GM12878 (cell line): ENCODE data around the gene XRCC4. TPM values are rescaled to one million over a fixed set of nuclear protein-coding genes. Genes with fewer than 3 reads are reported as not detected.
"Not testable (repeated sequence)": the region's sequence is repeated elsewhere in the genome, so short reads cannot be mapped to it uniquely, and the experiment has no call there.

ENCODE experiments used
- ATAC-seq: fragments of 200-7000 bp; cut with Tn5 transposase; 3 replicates; pipeline ENCODE4 v1.9.1; 2020; ENCODE audit warnings: mild to moderate bottlenecking, moderate library complexity
- BruUV-seq: library from RNA; stranded (reverse); fragments of 400-500 nt; replicated peaks from 2 replicates; lab custom pipeline; 2021; lab: Mats Ljungman, UMichigan
- CTCF ChIA-PET: fragments of 300-600 bp; sonication (Branson Sonifier 250); formaldehyde crosslinking; extraction: SDS; loops from one replicate; lab custom pipeline; 2021; ENCODE audit warnings: inconsistent platforms; lab: Yijun Ruan, JAX
- POLR2A ChIA-PET: fragments of 350-600 bp; formaldehyde crosslinking; extraction: SDS; loops from one replicate; lab custom pipeline; 2021; ENCODE audit warnings: inconsistent platforms; lab: Charles Lee
- RAD21 ChIA-PET: fragments of 300-600 bp; sonication (Branson Sonifier 250); formaldehyde crosslinking; loops from one replicate; lab custom pipeline; 2023; ENCODE audit warnings: antibody characterized with exemption; ENCODE audit not compliant: unreplicated experiment; lab: Charles Lee
- SMC1A ChIA-PET: fragments of 300-600 bp; sonication (Branson Sonifier 250); formaldehyde crosslinking; loops from one replicate; lab custom pipeline; 2023; ENCODE audit not compliant: unreplicated experiment, uncharacterized antibody; lab: Charles Lee
- DNase-seq: peaks from one replicate; pipeline ENCODE4 v3.0.0-alpha.2; 2011; ENCODE audit warnings: low read depth, low spot score
- FAIRE-seq: peaks from 3 replicates; lab custom pipeline; 2011; peaks lifted over from hg19 to GRCh38; lab: Jason Lieb, UNC
- H2AFZ ChIP-seq: 2 replicates; pipeline ENCODE4 v1.6.0; 2011; ENCODE audit warnings: low read depth, low read length, control low read depth; ENCODE audit not compliant: control insufficient read depth
- H3K27ac ChIP-seq: 2 replicates; pipeline ENCODE4 v1.5.1; 2011; ENCODE audit warnings: control low read depth; ENCODE audit not compliant: control insufficient read depth, insufficient read depth
- H3K27me3 ChIP-seq, 2 experiments: replicated peaks in 1 of 2; 2 replicates each; pipeline versions ENCODE4 v1.6.0 to v1.6.1; 2011; ENCODE audit warnings: low read length in 1 of 2; ENCODE audit not compliant: control insufficient read depth in 2 of 2, insufficient read depth in 2 of 2
- H3K36me3 ChIP-seq, 2 experiments: 2 replicates each; pipeline ENCODE4 v1.5.1; 2011; ENCODE audit warnings: low read length in 1 of 2; ENCODE audit not compliant: control insufficient read depth in 2 of 2, insufficient read depth in 2 of 2
- H3K4me1 ChIP-seq: 2 replicates; pipeline ENCODE4 v1.6.1; 2011; ENCODE audit warnings: mild to moderate bottlenecking, low read length, moderate library complexity, mixed read lengths; ENCODE audit not compliant: control insufficient read depth, insufficient read depth
- H3K4me2 ChIP-seq: 2 replicates; pipeline ENCODE4 v1.6.0; 2011; ENCODE audit warnings: control low read depth; ENCODE audit not compliant: control insufficient read depth, insufficient read depth
- H3K4me3 ChIP-seq: fragments of 200-600 bp; sonication (generic); 2 replicates; pipeline ENCODE4 v1.5.1; 2016
- H3K79me2 ChIP-seq: 2 replicates; pipeline ENCODE4 v1.6.0; 2011; ENCODE audit warnings: low read length; ENCODE audit not compliant: control insufficient read depth, insufficient read depth
- H3K9ac ChIP-seq: 2 replicates; pipeline ENCODE4 v1.8.0; 2011; ENCODE audit warnings: low read length, control low read depth, mixed read lengths; ENCODE audit not compliant: control insufficient read depth, insufficient read depth
- H3K9me3 ChIP-seq: replicated peaks from 3 replicates; pipeline ENCODE4 v1.5.1; 2011; ENCODE audit warnings: mild to moderate bottlenecking, low read length; ENCODE audit not compliant: control insufficient read depth, insufficient read depth
- H4K20me1 ChIP-seq: 2 replicates; pipeline ENCODE4 v1.6.0; 2011; ENCODE audit not compliant: control insufficient read depth, insufficient read depth
- SPI1 ChIP-seq: IDR thresholded peaks from 2 replicates; pipeline ENCODE4 v1.6.1; 2011; ENCODE audit warnings: low read depth, mild to moderate bottlenecking, low read length, moderate library complexity, borderline replicate concordance; ENCODE audit not compliant: insufficient read depth
- WGBS: methylation state at CpG from one replicate; pipeline ENCODE4 v1.1.6; 2016; ENCODE audit warnings: low lambda C conversion rate; ENCODE audit not compliant: insufficient replicate concordance, insufficient coverage; ENCODE audit errors: missing lambda C conversion rate; 5-methylcytosine and 5-hydroxymethylcytosine counted together
- in situ Hi-C: fragments of 300-500 bp; cut with MboI; formaldehyde crosslinking; loops from 9 replicates; pipeline ENCODE4 v1.14.3; 2018; ENCODE audit warnings: mixed read lengths
- intact Hi-C: fragments of 100-400 bp; cut with micrococcal nuclease; formaldehyde crosslinking; loops from one replicate; pipeline ENCODE4 v1.14.2; 2022; ENCODE audit not compliant: unreplicated experiment
- polyA plus RNA-seq, 11 experiments: library from polyadenylated mRNA; depleted of rRNA in 4 of 11; unstranded in 6 of 11; stranded (reverse) in 5 of 11; fragments of >200 nt; fragmentation: Nextera tagmentation in 4 of 11; fragmentation: Illumina TruSeq in 1 of 11; extraction: Ambion mirVana in 4 of 11; extraction: Trizol in 1 of 11; gene quantifications; 1 replicate in 1 of 11; 2 replicates in 10 of 11; pipeline versions ENCODE4 v1.2.1 to v1.2.3, GENCODE V29; 2011 to 2016; ENCODE audit warnings: inconsistent platforms in 2 of 11, missing spikeins in 2 of 11, low read depth in 1 of 11
- total RNA-seq, 4 experiments: library from RNA; depleted of rRNA in 3 of 4; stranded (reverse); fragments of >200 nt in 3 of 4; fragmentation: Illumina TruSeq in 1 of 4; extraction: Trizol in 1 of 4; gene quantifications; 2 replicates each; pipeline versions ENCODE4 v1.2.1 to v1.2.3, GENCODE V29; 2013 to 2021
- TF ChIP-seq, protein P1 (sequence below): IDR thresholded peaks from 2 replicates; pipeline ENCODE4 v1.6.1; 2011; ENCODE audit warnings: low read depth, mild to moderate bottlenecking, low read length, moderate library complexity, borderline replicate concordance; ENCODE audit errors: extremely low read depth
- TF ChIP-seq, protein P2 (sequence below): IDR thresholded peaks from 2 replicates; pipeline ENCODE4 v1.6.1; 2011; ENCODE audit warnings: borderline replicate concordance, low read depth, mild to moderate bottlenecking, moderate library complexity, mixed read lengths, low read length; ENCODE audit not compliant: insufficient read depth; ENCODE audit errors: extremely low read length

Gene XRCC4
- total and polyA plus RNA-seq, 10 of the 15 experiments (the other 5 are each of a cell fraction or from before 2014, with no cell fraction given) = 12.1 to 53.6 (median 25.8) TPM

DNA sequence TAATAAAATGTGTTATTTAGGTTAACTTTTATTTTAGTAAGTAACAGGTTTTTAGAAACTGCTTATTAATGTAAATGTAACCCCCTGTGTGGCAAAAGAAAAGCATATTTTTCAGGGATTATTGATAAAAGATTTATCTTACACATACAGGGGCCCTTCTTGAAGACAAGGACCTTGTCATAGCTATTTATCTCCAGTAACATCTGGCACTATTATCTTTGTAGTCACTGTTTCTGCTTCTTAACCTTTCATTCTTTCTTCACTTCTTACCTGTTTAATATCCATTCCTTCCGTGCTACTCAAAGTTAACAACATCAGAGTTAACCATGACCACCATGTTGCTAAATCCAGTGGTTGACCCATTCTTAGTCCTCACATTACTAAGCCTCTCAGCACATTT, 276.4 kb downstream of the XRCC4 start (continued):
- TF ChIP-seq, protein P1, sequence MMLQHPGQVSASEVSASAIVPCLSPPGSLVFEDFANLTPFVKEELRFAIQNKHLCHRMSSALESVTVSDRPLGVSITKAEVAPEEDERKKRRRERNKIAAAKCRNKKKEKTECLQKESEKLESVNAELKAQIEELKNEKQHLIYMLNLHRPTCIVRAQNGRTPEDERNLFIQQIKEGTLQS = no peak

DNA sequence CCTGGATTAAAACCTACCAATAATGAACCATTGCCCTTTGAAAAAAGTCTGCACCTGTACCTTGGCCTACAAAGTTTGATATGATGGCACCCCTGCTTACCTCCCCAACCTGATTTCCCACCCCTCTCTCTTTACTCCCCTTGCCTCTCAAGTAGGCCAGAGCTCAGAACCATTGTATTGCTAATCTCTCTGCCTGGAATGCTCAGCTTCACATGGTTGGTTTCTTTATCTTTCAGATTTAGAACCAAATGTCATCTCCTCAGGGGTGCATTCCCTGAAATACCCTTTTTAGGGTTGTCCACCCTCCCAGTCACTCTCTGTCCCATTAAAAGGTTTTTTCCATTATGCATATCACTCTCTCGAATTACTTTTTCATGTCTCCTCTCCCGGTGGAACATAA, 277.6 kb downstream of the XRCC4 start:
- SMC1A ChIA-PET = interaction anchor here (0.6 to 1.3 kb wide), 3 partner anchors 11 to 172 kb away, joined by 3 read pairs; no protein-coding TSS in a partner anchor
- POLR2A ChIA-PET = interaction anchor here (0.7 kb wide), 1 partner anchor 95 kb away, joined by 3 read pairs; no protein-coding TSS in a partner anchor
- no peak for FAIRE-seq
- no TSS peak for BruUV-seq
- no peaks in the 10 kb centered on the region for H3K36me3 ChIP-seq
- no peak for ATAC-seq
- in situ Hi-C loops (no loop called here), intact Hi-C loops (no loop called here)
- 94% methylated on average over 2 of the region's 2 CpGs for WGBS
- no peaks in the 10 kb centered on the region for H3K79me2 ChIP-seq
- DNase-seq = no peak
- H4K20me1 ChIP-seq = no peaks in the 10 kb centered on the region
- no peak overlapping the region for H2AFZ ChIP-seq
- TF ChIP-seq SPI1 = no peak
- TF ChIP-seq, protein P2, sequence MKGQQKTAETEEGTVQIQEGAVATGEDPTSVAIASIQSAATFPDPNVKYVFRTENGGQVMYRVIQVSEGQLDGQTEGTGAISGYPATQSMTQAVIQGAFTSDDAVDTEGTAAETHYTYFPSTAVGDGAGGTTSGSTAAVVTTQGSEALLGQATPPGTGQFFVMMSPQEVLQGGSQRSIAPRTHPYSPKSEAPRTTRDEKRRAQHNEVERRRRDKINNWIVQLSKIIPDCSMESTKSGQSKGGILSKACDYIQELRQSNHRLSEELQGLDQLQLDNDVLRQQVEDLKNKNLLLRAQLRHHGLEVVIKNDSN = no peak
- no peak overlapping the region for H3K4me2 ChIP-seq
- H3K27me3 ChIP-seq = no peaks in the 10 kb centered on the region
- no peak overlapping the region for H3K27ac ChIP-seq
- H3K4me1 ChIP-seq = 0 out of 2 replicates have a peak, but pooled peaks cover 4% of the 10 kb centered on the region
- CTCF ChIA-PET = interaction anchor here (1.0 kb wide), 1 partner anchor 9 kb away, joined by 3 read pairs; no protein-coding TSS in a partner anchor
- no peak overlapping the region for H3K4me3 ChIP-seq
- no peak overlapping the region for H3K9ac ChIP-seq
- H3K9me3 ChIP-seq = peaks cover 4% of the 10 kb centered on the region; the same call in 1 of the 3 replicates
- RAD21 ChIA-PET = no interaction called here

DNA sequence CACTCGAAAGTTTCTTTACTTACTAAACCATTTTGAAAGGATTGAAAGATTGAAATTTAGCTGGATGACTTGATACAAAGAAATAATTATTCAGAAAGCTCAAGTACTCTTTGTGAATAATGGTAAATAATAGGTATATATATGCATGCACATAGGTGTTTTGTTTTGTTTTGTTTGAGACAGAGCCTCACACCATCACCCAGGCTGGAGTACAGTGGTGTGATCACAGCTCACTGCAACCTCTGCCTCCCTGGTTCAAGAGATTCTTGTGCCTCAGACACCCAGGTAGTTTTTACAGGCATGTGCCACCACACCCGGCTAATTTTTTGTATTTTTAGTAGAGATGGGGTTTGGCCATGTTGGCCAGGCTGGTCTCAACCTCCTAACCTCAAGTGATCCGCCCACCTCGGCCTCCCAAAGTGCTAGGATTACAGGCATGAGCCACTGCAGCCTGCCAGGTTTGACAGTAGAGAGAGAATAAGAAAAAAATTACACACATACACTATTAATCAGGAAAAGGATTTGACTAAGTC, 278.2 kb downstream of the XRCC4 start:
- H3K9me3 ChIP-seq, H3K4me1 ChIP-seq, H4K20me1 ChIP-seq, RAD21 ChIA-PET, DNase-seq, H3K4me3 ChIP-seq, BruUV-seq, H3K4me2 ChIP-seq, H3K79me2 ChIP-seq, H2AFZ ChIP-seq, ATAC-seq, H3K9ac ChIP-seq, in situ Hi-C loops, H3K36me3 ChIP-seq, H3K27ac ChIP-seq, CTCF ChIA-PET, FAIRE-seq, intact Hi-C loops, H3K27me3 ChIP-seq: not testable (repeated sequence)
- WGBS = 70% methylated on average over 4 of the region's 4 CpGs
- SMC1A ChIA-PET = interaction anchor here (0.7 to 1.3 kb wide), 2 partner anchors 12 to 21 kb away, joined by 3 read pairs; no protein-coding TSS in a partner anchor
- POLR2A ChIA-PET = interaction anchor here (0.7 kb wide), 1 partner anchor 96 kb away, joined by 3 read pairs; no protein-coding TSS in a partner anchor
